Measurements from ENCODE around the gene MKX.

The MKX gene

GRCh38 chr10:27655296-27655695 lies 90.3 kb downstream of the MKX start:
- no peak for DNase-seq

DNA sequence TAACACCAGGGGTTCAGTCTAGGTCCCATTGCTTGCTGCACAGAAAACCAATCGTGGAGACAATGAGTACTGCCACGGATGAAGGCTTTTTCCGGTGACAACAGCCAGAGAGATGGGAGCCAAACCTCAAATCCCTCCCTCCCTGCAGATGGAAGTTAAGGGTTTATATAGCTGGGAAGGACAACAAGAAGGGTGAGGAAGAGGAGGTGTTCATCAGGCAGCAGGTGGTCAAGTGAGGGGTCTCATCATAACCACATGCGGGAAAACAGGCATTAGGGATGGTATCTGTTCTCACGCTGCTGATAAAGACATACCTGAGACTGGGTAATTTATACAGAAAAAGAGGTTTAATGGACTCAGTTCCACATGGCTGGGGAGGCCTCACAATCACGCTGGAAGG lies 91.3 kb downstream of the MKX start:
- no peak for DNase-seq

GRCh38 chr10:27646604-27647175 lies 98.9 kb downstream of the MKX start:
- no peak for DNase-seq

- no peak for DNase-seq
Measured at GRCh38 chr10:27646194-27646593, 99.4 kb downstream of the MKX start.

GRCh38 chr10:27644307-27644939 lies 101.2 kb downstream of the MKX start:
- DNase-seq, result no peak

DNA sequence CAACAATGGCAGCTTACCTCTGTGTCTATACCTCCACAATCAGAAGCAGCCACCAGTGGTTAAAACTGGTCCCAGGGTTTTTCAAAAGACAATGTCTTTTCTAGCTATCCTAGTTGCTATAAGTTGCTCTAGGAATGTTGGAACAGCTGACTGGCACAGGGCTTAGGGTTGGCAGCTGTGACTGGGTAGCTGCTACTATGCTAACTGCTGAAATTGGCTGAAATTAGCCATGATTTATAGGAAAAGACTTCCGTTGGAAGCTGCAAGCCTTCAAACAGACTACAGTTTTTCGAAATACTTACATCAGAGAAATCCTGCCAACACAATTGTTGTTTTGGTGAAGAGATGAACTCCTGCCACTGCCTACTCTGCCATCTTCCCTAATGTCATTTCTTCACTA lies 102.3 kb downstream of the MKX start:
- DNase-seq, result no peak

GRCh38 chr10:27642023-27642589 lies 103.5 kb downstream of the MKX start:
- DNase-seq, result no peak

DNA sequence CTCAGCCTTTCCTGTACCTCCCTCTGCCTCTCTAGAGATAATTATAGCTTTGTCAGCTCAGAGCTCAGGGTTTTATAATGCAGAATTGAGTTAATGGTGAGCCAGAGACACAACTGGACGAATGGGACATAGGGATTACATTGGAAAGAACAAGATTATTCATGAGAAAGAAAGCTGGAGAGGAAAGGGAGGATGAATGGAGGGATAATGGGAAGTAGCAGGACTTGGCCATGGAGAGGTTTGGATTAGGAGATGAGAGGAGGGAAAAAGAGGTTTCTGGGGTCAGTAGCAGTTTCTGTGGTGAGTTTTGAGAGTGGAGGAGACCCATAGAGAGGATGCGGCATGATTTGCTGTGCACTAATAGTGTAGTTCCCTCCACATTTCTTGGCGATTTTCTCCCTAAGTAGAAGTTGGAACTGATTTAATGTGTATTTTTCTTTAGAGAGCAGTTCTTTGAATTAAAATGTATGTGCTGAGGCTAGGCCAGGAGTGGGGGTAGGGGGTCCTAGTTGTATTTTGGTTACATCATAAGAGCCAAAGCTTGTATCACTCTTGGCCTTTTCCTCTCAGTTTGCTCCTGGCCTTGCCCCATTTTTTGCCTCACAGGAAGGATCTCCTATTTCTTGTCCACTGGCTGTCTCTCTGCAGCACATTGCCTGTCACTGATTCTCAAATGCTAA lies 107.4 kb downstream of the MKX start:
- DNase-seq, result no peak

GRCh38 chr10:27637601-27638000 lies 108.0 kb downstream of the MKX start:
- DNase-seq, result no peak

DNA sequence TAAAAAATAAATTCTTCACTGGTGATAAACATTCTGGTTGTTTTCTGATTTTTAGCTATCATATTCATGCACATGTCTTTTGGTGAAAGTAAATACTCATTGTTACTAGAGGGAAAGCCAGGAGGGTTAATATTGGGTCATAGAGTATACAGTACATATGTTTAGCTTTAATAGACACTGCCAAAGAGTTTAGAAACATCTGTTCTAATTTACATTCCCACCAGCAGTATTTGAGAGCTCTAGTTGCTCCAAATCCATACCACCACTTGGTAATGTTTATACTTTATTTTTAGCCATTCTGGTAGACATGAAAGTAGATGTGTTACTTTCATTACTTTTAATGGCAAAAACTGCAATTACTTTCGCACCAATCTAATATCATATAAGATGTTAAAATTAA lies 108.8 kb downstream of the MKX start:
- DNase-seq, result no peak

DNA sequence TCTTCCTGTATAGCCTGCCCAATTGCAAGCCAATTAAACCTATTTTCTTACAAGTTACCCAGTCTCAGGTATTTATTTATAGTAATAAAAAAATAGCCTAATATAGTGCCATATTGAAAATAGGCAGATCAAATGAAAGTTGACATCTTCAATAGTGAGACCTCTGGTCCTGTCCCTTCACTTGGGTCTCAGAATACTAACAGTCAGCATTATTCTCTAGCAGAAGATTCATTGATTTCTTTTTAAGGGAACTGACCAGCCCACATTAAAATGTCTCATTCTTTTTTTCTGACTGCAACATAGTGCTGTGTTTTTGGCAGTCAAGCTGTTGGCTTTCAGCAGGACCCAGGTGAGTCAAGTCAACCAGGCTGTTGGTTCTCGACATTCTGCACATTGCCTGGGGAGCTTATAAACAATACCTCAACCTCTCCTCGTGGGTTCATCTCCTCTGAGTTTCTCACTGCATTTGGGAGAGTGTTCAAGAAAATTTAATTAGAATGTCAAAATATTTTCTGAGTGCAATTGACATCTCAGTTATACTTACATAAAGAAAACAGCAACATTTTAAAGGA lies 109.8 kb downstream of the MKX start:
- DNase-seq, result no peak

- DNase-seq, result no peak
Measured at GRCh38 chr10:27635290-27635689, 110.3 kb downstream of the MKX start.

DNA sequence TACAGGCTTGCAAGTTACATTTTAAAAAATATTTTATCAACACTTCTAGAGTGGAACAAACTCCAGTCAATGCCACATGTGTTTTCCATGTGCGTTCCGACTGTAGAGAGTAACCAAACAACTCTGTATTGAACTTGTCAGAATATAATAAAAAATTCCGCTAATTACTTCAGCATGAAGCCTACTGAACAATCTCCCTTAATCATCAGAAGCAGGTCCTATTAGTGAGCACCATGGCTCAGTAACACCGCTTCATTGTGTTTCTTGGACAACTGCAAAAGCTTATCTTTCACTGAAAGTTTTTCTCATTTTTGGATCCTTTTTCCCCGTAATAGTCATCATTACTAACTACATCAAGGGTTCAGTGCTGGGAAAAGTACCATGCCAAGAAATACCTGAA lies 117.0 kb downstream of the MKX start:
- DNase-seq, result no peak

DNA sequence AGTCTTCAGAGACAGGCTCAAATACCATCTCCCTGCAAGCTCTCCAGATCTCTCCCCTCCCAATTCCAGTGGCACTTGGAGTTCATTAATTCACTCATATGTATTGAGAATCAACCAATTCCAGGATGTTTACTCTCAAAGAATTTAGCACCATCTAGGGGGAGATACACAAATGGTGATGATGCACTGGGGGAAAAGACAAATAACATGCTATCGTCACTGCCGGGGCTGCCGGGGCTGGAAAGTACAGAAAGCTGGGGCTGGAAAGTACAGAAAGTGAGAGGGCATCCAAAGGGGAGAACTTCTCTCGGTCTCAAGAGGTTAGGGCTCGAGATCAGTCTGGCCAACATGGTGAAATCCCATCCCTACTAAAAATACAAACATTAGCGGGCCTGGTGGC lies 118.7 kb downstream of the MKX start:
- no peak for DNase-seq

DNA sequence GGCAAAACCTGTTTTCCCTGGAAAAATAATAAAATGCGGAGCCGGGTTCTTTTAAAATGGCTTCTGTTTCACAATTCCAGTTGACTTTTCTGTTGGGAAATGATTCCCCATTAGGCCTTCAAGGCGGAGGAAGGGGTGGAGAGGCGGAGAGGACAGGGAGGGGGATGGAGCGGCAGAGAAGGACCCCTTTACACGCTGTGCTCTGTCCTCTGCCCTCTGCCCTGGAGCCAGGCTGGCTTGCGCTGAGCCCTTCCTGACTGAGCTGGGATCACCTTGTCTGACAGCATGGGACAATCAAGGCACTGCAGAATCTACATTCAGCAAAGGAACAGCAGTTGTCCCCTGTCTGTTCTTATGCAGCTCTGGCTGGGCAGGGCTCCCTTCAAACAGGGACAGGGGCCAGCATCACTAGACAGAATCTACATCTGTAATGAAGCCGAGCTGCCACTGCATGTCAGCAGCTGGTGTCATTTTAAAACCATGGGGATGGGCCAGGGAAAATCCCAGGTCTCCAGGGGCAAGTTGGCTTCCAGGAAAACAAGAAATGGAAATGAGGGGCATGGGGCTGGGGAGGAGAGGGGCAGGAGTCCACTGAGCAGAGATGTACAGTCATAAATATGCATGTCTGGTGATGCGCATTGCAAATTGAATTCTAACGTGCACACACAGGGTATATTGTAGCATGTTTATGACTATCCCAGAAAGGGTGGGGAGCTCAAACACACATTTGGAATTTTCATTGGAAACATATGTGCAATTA lies 120.0 kb downstream of the MKX start:
- DNase-seq, result no peak

DNA sequence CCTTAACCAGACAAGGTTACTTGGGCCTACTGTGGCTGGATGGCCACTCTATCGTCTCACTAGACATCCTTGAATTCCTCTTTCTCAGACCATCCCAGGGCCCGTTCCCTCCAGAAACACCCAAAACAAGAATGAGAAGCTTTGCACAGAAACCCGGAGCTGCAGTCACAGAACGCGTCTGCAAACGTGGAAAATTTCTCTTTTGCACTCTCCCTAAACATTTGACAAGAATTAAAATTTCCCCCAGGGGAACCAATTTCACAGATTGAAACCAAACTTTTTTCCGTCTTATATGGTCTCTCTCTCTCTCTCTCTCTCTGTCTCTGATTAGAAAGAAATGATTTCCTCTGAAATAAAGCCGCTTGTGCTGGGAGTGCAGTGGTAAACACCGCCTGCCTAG lies 120.7 kb downstream of the MKX start:
- DNase-seq, result no peak

Data from nucleus accumbens (tissue), 56 donors.